HepG2 (cell line): ENCODE data around the gene RALB. TPM values are rescaled to one million over a fixed set of nuclear protein-coding genes. Genes with fewer than 3 reads are reported as not detected.

Experiments
- BORCS8-MEF2B ChIP-seq: sonication (generic); formaldehyde crosslinking; IDR thresholded peaks from 2 replicates; pipeline ENCODE4 v1.8.0; 2022; ENCODE audit warnings: mild to moderate bottlenecking, missing genetic modification reagents
- DPF2 ChIP-seq: sonication (generic); formaldehyde crosslinking; IDR thresholded peaks from 2 replicates; pipeline ENCODE4 v1.4.0; 2020; ENCODE audit warnings: mild to moderate bottlenecking, low read depth, missing genetic modification reagents, borderline replicate concordance
- ELF3 ChIP-seq: IDR thresholded peaks from 2 replicates; pipeline ENCODE4 v1.6.1; 2016; ENCODE audit warnings: missing genetic modification reagents, missing compliant biosample characterization
- ELF4 ChIP-seq: sonication (generic); formaldehyde crosslinking; IDR thresholded peaks from 2 replicates; pipeline ENCODE4 v1.5.0; 2020; ENCODE audit warnings: missing genetic modification reagents, mild to moderate bottlenecking, moderate library complexity, borderline replicate concordance
- ETV5 ChIP-seq: IDR thresholded peaks from 2 replicates; pipeline ENCODE4 v1.6.1; 2018; ENCODE audit warnings: missing biosample characterization, missing genetic modification reagents, inconsistent platforms, borderline replicate concordance
- GATAD1 ChIP-seq: IDR thresholded peaks from 2 replicates; pipeline ENCODE4 v1.6.1; 2016; ENCODE audit warnings: missing genetic modification reagents, missing compliant biosample characterization
- GPBP1L1 ChIP-seq: sonication (generic); formaldehyde crosslinking; IDR thresholded peaks from 2 replicates; pipeline ENCODE4 v1.5.0; 2020; ENCODE audit warnings: mild to moderate bottlenecking, missing genetic modification reagents
- HDAC6 ChIP-seq: fragments of 200-600 bp; sonication (generic); IDR thresholded peaks from 2 replicates; pipeline ENCODE4 v1.7.0; 2017; ENCODE audit warnings: mild to moderate bottlenecking, antibody characterized with exemption, low read length, low read depth
- IRF1 ChIP-seq: sonication (generic); formaldehyde crosslinking; IDR thresholded peaks from 2 replicates; pipeline ENCODE4 v1.4.0; 2020; ENCODE audit warnings: low read depth, mild to moderate bottlenecking, missing genetic modification reagents
- MAFG ChIP-seq: sonication (generic); formaldehyde crosslinking; IDR thresholded peaks from 2 replicates; pipeline ENCODE4 v1.5.1; 2020; ENCODE audit warnings: mild to moderate bottlenecking, missing genetic modification reagents
- MED13 ChIP-seq: sonication (generic); formaldehyde crosslinking; IDR thresholded peaks from 2 replicates; pipeline ENCODE4 v1.5.0; 2020; ENCODE audit warnings: missing genetic modification reagents
- MYC ChIP-seq: sonication (generic); formaldehyde crosslinking; IDR thresholded peaks from 2 replicates; pipeline ENCODE4 v1.9.0; 2021; ENCODE audit warnings: missing genetic modification reagents, borderline replicate concordance
- MYNN ChIP-seq: sonication (generic); formaldehyde crosslinking; IDR thresholded peaks from 2 replicates; pipeline ENCODE4 v1.4.0; 2020; ENCODE audit warnings: mild to moderate bottlenecking, low read depth, missing genetic modification reagents
- PHF5A ChIP-seq: IDR thresholded peaks from one replicate; pipeline ENCODE4 v1.6.1; 2018; ENCODE audit warnings: low read depth, missing genetic modification reagents; ENCODE audit not compliant: unreplicated experiment
- SIX4 ChIP-seq: sonication (generic); formaldehyde crosslinking; IDR thresholded peaks from 2 replicates; pipeline ENCODE4 v1.4.0; 2020; ENCODE audit warnings: missing genetic modification reagents
- SNAPC5 ChIP-seq: sonication (generic); formaldehyde crosslinking; IDR thresholded peaks from 2 replicates; pipeline ENCODE4 v1.8.1; 2023; ENCODE audit warnings: mild to moderate bottlenecking, missing genetic modification reagents, borderline replicate concordance
- SRF ChIP-seq: IDR thresholded peaks from 2 replicates; pipeline ENCODE4 v1.6.1; 2011; ENCODE audit warnings: mild to moderate bottlenecking, low read depth, low read length, moderate library complexity
- SRSF9 ChIP-seq: fragments of 200-400 bp; formaldehyde crosslinking; IDR thresholded peaks from 2 replicates; pipeline ENCODE4 v1.6.1; 2018; ENCODE audit warnings: borderline replicate concordance, mild to moderate bottlenecking, low read depth, low read length; ENCODE audit not compliant: insufficient read depth, poor library complexity, severe bottlenecking
- TAF1 ChIP-seq: sonication (generic); formaldehyde crosslinking; IDR thresholded peaks from 2 replicates; pipeline ENCODE4 v1.4.0; 2020; ENCODE audit warnings: missing genetic modification reagents
- TBP ChIP-seq: sonication (generic); formaldehyde crosslinking; IDR thresholded peaks from 2 replicates; pipeline ENCODE4 v1.5.0; 2020; ENCODE audit warnings: missing genetic modification reagents
- ZFP1 ChIP-seq: IDR thresholded peaks from 2 replicates; pipeline ENCODE4 v1.6.1; 2016
- ZNF296 ChIP-seq: sonication (generic); formaldehyde crosslinking; conservative IDR thresholded peaks from 2 replicates; pipeline ENCODE4 v1.5.0; 2020; ENCODE audit warnings: mild to moderate bottlenecking, missing genetic modification reagents
- ZNF430 ChIP-seq: sonication (generic); formaldehyde crosslinking; IDR thresholded peaks from 2 replicates; pipeline ENCODE4 v1.9.0; 2021; ENCODE audit warnings: mild to moderate bottlenecking, missing genetic modification reagents
- ZNF570 ChIP-seq: sonication (generic); formaldehyde crosslinking; IDR thresholded peaks from 2 replicates; pipeline ENCODE4 v1.4.0; 2020; ENCODE audit warnings: mild to moderate bottlenecking, missing genetic modification reagents, borderline replicate concordance
- ZNF670 ChIP-seq: sonication (generic); formaldehyde crosslinking; IDR thresholded peaks from 2 replicates; pipeline ENCODE4 v1.8.0; 2022; ENCODE audit warnings: mild to moderate bottlenecking, missing genetic modification reagents, borderline replicate concordance
- ZNF75D ChIP-seq: sonication (generic); formaldehyde crosslinking; IDR thresholded peaks from 2 replicates; pipeline ENCODE4 v1.8.1; 2023; ENCODE audit warnings: missing genetic modification reagents, mild to moderate bottlenecking, borderline replicate concordance
- polyA plus RNA-seq, 8 experiments: library from polyadenylated mRNA; depleted of rRNA in 3 of 8; stranded (reverse) in 7 of 8; unstranded in 1 of 8; fragments of >200 nt; fragmentation: Illumina TruSeq in 4 of 8; extraction: Trizol in 4 of 8; gene quantifications; 2 replicates each; pipeline versions ENCODE4 v1.2.1 to v1.2.3, GENCODE V29; 2011 to 2016; ENCODE audit warnings: low read depth in 4 of 8, missing spikeins in 1 of 8, mixed read lengths in 1 of 8; ENCODE audit not compliant: insufficient read depth in 1 of 8
- total RNA-seq, 5 experiments: library from RNA; depleted of rRNA; stranded (reverse); fragments of >200 nt; fragmentation: Illumina TruSeq; extraction: Trizol; gene quantifications; 2 replicates each; pipeline ENCODE4 v1.2.3, GENCODE V29; 2016; ENCODE audit warnings: low read depth in 1 of 5
- TF ChIP-seq, protein P1 (sequence below): sonication (generic); formaldehyde crosslinking; IDR thresholded peaks from 2 replicates; pipeline ENCODE4 v1.5.0; 2020; ENCODE audit warnings: missing genetic modification reagents, mild to moderate bottlenecking, borderline replicate concordance

The RALB gene
- total and polyA plus RNA-seq, 2 of the 13 experiments (the other 11 are each of a cell fraction or from before 2014, with no cell fraction given) = 37.8 to 43.2 TPM

GRCh38 chr2:120223034-120223912, 29.4 kb upstream of the RALB start, which contains the start of gene TMEM185B (continued):
- TF ChIP-seq GPBP1L1 (CRISPR knock-in tag) (no peak), SRF (no peak), ELF4 (CRISPR knock-in tag) (no peak), SRSF9 (no peak), ZFP1 (no peak), MAFG (CRISPR knock-in tag) (no peak), MYC (peak; percentile 22; the same call in 1 of the 2 replicates), PHF5A (CRISPR knock-in tag) (no peak), TAF1 (CRISPR knock-in tag) (no peak), SIX4 (CRISPR knock-in tag) (no peak), ZNF296 (no peak), TBP (CRISPR knock-in tag) (no peak), ELF3 (CRISPR knock-in tag) (0 out of 2 replicates have a peak, but pooled peaks have one; percentile 34), BORCS8-MEF2B (CRISPR knock-in tag) (0 out of 2 replicates have a peak, but pooled peaks have one; percentile 44), GATAD1 (CRISPR knock-in tag) (no peak), SNAPC5 (CRISPR knock-in tag) (no peak), MYNN (CRISPR knock-in tag) (no peak), DPF2 (no peak), ZNF75D (CRISPR knock-in tag) (no peak), IRF1 (CRISPR knock-in tag) (no peak), ETV5 (CRISPR knock-in tag) (peak; percentile 10), ZNF430 (CRISPR knock-in tag) (peak; percentile 61; the same call in 1 of the 2 replicates), MED13 (CRISPR knock-in tag) (0 out of 2 replicates have a peak, but pooled peaks have one; percentile 20), ZNF570 (no peak), HDAC6 (no peak), ZNF670 (CRISPR knock-in tag) (peak; percentile 46; the same call in 1 of the 2 replicates)
- TF ChIP-seq, protein P1, sequence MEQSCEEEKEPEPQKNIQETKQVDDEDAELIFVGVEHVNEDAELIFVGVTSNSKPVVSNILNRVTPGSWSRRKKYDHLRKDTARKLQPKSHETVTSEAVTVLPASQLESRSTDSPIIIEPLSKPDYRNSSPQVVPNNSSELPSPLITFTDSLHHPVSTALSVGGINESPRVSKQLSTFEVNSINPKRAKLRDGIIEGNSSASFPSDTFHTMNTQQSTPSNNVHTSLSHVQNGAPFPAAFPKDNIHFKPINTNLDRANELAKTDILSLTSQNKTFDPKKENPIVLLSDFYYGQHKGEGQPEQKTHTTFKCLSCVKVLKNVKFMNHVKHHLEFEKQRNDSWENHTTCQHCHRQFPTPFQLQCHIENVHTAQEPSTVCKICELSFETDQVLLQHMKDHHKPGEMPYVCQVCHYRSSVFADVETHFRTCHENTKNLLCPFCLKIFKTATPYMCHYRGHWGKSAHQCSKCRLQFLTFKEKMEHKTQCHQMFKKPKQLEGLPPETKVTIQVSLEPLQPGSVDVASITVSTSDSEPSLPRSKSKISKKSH (CRISPR knock-in tag) = no peak; the same call in 1 of the 2 replicates
